Right kidney (tissue), 1 donor: ENCODE results near the gene RUNX1.
A peak's percentile ranks its signal among the peaks of the same experiment; 100 is the strongest.

Experiments used
- DNase-seq: peaks from one replicate; pipeline ENCODE4 v3.0.0-alpha.2; 2016

Gene RUNX1

DNA sequence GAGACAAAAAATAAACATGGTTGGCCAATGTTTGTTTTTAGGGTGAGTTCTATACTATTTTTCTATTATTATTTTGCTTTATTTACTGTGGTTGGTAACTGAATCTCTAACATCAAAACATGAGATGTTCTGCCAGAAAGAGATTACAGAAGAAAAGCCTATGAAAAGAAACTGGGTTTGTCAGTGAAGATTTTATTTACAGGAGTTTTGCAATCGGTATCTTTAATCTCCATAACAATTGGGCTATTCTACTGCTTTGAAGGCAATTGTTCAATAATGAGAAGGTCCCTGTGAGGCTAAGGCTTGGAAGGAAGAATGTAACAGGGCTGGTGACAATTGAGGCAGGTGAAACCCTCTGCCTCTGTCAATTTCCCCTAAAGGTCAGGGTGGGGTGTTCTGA lies 224.8 kb downstream of the RUNX1 start:
- no peak for DNase-seq

- no peak for DNase-seq
Measured at GRCh38 chr21:34822942-34823341, 226.2 kb downstream of the RUNX1 start.

DNA sequence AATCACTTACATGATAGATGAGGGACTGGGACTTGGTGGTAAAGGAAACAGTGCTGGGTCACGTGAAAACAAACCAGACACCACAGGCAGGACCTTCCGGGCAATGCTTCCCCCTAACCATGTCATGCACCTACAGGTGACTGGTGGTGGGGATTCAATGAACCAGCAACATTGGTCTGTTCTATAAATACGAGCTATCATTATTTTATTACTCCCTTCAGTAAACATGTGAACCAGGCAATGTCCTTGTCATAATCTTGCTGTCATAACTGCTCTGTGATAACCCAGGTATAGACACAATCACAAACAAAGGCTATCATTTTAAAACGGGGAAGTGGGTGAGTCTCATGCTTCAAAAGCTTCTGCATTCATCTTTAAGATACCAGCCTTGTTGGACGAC lies 226.9 kb downstream of the RUNX1 start:
- DNase-seq, result no peak

DNA sequence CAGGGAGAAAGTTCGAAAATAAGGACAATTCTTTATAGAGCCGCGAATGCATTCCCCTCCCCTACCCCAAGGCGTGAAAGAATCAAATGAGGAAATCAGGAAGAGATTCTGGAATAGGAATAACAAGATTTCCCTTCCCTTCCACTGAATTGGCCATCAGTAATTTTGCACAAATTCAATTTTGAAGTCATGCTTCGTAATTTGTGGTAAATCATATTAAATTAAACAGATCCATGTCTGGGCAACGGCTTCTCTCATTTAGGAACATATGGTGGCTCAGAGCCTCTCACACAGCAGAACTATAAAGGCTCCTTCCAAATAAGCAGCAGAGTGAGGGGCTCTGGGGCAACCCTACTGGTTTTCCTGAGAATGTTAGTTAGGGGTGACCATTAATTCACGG lies 227.4 kb downstream of the RUNX1 start:
- no peak for DNase-seq

DNA sequence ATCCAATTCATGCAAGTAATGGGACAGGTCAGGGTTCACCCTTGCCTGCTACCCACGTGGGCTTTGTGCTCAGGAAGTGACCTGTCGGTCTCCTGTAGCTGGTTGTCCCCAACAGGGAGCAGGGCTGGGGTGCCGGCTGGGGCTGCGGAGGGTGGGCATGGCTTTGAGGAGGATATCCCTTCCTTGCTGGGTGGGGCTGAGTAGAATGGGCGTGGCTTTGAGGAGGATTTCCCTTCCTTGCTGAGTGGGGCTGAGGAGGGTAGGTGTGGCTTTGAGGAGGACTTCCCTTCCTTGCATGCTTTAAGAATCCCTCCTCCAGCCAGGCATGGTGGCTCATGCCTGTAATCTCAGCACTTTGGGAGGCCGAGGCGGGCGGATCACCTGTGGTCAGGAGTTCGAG lies 229.1 kb downstream of the RUNX1 start:
- no peak for DNase-seq

GRCh38 chr21:34819357-34819999 lies 229.6 kb downstream of the RUNX1 start:
- DNase-seq, result no peak

DNA sequence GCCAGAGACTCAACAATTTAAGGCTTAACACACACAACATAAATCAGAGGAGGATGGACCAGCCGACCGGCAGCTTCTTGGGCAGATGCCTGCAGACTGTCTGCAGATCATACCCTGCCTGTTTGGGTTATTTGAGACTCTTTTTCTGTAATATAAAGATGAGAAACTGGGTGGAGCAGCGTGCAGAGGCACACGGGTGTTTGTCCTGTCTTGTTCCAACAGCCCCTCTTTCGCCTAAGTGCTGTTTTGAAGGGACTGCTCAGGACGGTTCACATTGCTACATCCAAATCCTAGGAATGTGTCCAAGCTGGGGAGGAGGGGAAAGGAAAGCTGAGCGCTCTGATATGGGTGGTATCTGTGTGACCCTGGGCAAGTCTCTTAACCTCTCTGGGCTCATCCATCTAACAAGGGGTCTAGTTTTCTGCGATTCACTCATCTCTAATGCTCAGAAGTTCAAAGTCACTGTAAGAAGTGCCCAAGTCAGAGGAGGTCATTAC lies 230.4 kb downstream of the RUNX1 start:
- no peak for DNase-seq

DNA sequence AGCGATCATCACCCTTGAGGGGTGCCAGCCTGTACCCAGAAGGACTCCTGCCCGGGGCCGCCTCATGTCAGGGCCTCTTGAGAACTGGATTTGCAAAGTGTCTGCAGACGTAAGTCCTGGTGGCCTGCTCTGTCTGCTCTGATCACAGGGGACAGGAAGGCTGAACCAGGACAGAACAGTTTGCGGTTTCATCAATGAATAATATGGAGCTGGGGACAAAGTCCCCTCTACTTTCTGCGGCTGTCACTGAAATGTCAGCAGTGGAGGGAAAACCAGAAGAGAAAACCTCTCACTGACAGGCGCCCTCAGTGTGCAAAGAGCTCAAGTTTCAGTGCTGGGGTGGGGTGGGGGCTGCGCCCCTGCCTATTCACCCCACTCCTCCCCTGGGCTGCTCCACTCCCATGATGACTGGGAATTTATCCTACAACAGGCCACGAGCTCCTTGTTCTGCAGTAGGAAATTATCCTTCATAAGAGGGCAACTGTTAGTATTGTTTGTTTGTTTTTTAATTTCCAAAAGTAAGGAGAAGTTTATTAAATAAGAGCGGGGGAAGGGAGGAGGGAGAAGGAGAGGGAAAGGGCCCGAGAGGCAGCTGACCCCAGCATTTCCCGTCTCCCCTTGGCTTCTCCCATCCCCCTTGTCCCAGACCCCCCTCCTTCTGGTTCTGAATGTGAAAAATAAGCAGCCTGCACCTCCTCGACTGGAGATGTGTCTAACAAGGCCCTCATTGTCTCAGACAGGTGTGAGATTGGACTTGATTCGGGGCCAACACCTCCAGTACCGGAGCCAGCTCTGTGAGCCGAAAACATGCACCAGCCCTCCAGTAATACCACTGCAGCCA lies 231.1 kb downstream of the RUNX1 start:
- DNase-seq, result peak; percentile 25

GRCh38 chr21:34815831-34816705 lies 233.0 kb downstream of the RUNX1 start:
- no peak for DNase-seq

DNA sequence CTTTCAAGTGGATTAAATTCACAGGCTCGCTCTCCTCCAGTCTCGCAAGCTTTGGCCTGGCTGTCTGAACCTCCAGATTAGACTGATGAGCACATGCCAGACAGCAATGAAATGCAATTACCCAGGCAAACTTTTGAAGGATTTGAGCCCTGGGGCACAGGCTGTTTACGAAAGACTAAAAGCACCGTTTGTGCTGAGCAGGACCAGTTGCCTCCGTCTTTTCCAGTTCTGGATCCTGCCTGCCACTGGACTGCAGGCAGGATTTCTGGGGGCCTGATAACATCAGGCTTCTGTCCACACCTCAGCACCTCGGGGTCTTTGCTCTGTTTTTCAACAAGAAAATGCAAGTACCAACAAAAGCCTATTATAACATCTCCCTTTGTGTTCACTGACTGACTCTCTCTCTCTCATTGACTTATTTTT lies 234.6 kb downstream of the RUNX1 start:
- DNase-seq, result no peak

GRCh38 chr21:34813266-34813894 lies 235.7 kb downstream of the RUNX1 start:
- DNase-seq, result no peak

DNA sequence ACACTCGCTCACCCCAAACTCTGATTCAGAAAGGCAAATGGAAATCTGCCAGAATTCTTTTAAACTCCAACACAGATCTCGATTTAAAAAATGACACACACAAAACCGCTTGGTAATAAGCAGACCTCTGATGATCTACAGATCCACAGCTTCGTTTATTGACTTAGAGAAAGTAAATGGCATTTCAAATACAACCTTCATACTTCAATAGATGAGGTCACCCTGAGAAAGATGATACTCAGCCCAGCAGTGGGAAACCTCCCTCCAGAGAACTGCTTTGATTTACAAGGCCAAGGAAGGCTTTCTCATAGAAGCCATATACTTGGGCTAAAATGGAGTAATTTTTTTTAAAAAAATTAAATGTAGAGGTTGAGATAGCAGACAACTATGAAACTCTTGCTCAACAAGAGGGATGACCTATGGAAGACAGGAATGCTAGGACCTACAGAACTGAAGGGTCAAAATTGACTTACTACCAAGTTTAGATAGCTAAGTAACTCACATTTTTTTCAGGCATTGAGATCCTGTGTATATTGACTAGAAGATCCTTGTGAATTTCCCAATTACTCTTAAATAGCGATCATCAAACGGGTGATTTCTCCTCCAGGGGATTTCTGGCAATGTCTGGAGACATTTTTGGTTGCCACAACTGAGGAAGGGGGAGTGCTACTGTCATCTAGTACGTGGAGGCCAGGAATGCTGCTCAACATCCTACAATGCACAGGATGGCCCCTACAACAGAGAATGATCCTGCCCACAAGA lies 236.4 kb downstream of the RUNX1 start:
- no peak for DNase-seq

- no peak for DNase-seq
Measured at GRCh38 chr21:34811368-34811767, 237.7 kb downstream of the RUNX1 start.

- no peak for DNase-seq
Measured at GRCh38 chr21:34810786-34811185, 238.3 kb downstream of the RUNX1 start.

DNA sequence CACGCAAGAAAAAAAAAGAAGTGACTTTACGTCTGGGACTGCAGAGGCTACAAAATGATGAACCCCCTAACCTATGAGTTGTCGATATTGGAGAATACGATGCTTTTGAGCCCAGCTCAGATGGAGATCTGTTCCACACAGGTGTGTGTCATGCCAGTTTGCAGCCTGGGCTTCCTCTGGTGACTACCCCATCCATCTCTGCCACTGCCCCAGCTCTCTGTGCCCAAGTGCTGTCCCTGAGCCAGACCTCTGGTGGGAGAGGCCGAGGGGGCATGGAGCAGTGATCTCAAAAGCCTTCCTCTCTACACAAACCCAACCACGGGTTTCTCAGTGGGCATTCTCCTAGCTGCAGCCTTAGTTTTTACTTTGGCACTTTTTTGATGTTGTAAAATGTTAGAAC lies 239.3 kb downstream of the RUNX1 start:
- no peak for DNase-seq

DNA sequence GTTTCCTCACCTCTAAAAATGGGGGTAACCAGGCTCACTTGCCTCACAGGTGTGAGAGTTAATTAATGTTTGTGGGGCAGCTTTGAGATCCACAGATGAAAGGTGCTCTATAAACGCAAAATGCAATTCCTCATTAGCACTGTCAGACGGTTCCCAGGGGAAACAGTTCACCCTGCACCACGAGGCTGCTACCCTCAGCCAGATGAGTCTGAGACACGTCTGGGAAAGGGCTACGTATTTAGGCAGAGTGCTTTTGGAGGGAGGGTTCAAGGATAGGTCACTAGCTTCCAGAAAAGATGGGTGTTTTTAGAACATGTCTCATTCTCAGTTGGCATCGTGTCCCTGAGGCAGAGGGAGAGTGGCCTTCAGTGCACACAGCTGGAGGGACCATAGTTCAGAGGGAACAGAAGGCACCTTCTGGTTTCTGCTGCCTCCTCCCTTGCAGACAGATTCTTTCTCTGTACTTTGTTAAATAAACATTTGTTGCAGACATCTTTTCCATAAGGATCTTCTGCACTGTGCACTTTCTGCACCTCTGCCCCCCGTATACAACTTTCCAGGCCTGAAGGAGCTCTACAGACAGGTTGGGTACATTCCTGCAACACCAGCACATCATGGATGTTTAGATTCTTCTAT lies 240.4 kb downstream of the RUNX1 start:
- no peak for DNase-seq

DNA sequence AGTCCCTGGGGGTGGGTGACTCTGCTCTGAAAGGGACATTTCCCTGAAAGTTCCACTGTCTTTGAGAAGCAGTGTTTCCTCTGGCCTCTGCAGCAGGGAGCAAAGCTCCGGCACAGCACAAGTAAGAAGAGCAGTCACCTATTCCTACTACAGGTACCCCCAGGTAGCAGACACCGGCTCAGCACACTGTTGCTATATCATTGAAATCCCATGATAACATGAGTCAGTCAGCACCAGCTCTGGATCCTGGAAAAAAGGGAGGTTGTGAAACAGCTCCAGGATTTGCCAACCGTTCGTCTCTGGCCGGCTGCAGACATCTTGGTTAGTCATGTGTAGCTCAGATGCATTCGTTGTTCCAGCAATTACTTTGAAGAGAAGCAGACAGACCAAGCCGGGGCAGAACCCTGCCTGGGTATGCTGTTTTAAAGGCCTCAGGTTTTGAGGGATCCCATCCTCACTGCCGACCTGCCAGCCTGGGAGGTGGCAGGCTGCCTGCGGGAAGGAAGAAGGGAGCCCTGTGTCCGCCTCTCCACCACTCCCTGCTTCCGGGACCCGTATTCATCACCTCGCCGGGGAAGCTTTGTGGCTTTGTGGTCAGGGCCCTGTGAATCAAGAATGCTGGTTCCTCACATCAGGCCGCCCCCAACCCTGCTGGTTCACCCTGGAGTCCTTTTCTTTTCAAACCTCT lies 241.1 kb downstream of the RUNX1 start:
- no peak for DNase-seq

GRCh38 chr21:34807146-34807880 lies 241.8 kb downstream of the RUNX1 start:
- DNase-seq, result no peak

DNA sequence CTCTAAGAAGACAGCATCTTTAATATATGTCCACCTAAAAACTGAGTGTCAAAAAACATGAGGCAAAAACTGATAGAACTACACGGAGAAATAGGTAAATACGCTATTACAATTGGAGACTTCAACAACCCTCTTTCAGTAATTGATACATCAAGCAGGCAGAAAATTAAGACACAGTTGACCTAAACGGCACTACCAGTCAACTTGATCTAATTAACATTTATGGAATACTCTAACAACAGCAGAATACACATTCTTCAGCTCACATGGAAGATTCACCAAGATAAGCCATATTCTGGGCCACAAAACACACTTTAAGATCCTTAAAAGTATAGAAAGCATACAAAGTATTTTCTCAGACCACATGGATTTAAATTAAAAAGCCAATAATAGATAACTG lies 242.7 kb downstream of the RUNX1 start:
- no peak for DNase-seq

DNA sequence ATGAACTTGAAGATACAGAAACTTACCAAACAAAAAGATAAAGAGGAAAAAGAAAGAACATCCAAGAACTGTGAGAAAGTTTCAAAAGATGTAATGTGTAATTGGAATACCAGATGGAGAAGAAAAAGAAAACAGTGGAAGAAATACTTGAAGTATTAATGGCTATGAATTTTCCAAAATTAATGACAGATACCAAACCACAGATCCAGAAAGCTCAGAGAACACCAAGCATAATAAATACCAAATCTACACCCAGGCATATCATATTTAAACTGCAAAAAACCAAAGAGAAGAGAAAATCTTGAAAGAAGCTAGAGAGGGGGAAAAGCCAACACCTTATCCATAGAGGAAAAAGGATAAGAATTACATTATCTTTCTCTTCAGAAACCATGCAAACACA lies 243.9 kb downstream of the RUNX1 start:
- DNase-seq, result no peak
